Stimulated activated naive CD4-positive, alpha-beta T cell (primary cell): ENCODE measurements around the gene TRABD.

Experiments used
- DNase-seq, 6 experiments: peaks; one replicate each; lab custom pipeline; 2025; lab: John Stamatoyannopoulos, UW

TRABD gene

DNA sequence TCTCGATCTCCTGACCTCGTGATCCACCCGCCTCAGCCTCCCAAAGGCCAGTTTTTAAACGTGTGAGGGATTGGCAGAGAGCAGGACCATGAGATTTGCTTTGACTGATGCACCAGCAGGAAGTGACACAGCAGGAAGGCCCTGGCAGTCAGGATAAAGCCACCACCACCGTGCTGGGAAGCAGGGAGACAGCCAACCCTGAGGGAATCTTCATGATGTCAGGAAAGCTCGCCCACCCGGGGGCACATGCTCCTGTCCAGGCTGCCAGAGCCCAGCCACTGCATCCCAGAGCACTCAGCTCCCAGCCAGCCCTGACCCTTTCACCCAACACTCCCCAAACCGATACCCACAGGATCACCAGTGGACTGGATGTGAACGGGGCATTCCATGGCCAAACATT lies 53.0 kb downstream of the TRABD start:
- DNase-seq = no peak

- no peak for DNase-seq
Observed at GRCh38 chr22:50242406-50242949, 56.8 kb downstream of the TRABD start.

DNA sequence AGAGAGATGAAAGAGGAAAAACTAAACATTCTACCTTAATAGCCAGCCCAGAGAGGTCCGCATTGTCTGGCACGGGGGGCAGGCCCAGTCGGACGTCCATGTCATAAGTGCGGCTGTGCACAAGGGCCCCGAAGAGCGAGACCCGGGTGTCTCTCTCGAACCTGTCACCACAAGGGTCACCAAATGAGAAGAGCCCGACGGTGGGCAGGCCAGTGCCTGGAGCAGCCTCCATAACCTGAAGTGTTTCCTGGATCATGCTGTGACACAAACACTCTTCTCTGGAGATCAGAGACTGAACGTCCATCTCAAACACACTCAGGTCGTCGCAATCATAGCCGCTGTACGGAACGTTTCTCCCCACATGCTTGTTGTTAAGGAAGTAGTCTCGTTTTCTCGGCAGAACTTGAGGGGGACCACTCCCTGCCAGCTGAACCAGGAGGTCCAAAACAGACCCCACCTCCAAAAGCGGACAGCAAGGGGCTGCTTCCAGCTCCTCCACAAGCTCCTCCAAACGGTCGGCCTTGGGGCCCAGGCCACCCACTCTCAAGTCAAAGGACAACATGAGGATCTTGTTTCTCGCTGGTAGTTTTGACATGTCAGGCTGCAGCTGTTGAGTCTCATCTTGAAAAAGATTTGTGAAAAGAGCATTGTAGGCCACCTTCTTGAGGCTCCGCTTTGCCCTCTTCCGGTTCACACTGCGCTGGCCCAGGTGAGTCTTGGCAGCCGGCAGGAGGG lies 58.1 kb downstream of the TRABD start:
- peak in 1 of 6 experiments; percentile 38 for DNase-seq

DNA sequence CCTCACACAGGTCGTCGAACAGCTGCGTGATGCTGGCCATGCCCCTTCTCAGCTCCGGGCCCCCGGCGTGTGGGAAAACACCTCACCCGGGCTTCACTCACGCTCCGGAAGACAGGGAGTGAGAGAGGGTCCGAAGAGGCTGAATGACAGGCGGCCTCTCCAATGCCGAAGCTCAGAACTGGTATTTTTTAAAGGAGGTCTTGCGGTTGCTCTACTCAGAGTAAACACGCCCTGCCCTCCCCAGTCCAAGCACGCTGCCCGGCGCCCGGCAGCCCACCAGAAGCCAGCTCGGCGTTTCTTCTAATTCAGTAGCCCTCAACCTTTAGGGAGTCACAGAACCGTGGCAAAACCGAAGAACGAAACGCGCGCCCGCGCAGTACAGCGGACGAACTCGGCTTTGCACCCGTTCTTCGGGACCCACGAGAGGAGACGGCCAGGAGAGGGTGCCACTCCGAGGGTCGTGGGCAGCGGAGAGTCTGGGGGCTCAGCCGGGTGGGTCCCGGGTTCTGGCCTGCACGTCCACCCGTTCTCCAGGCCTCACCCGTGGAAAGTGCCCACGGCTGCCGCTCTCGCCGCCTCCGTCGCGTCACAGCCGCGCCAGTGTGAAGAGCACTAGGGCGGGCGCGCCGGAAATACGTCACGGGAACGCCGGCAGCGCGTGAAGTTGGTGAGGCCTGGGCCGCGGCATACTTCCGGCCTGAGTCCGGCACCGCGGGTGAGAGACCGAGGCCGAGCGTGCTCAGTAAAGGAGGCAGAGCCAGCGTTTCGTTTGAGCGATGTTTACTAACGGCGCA lies 58.9 kb downstream of the TRABD start, which contains the start of gene TUBGCP6:
Gene TUBGCP6 (minus strand): TSS at position 604 of the 794 bp plus-strand sequence. CDS start 564 bp downstream, at position 40.
- DNase-seq = peak; percentile 82 to 93 (median 88)

GRCh38 chr22:50245214-50246072 lies 59.7 kb downstream of the TRABD start:
- DNase-seq = peak in 2 of 6 experiments; percentile 75 to 82

GRCh38 chr22:50246242-50247175 lies 60.8 kb downstream of the TRABD start:
- DNase-seq = no peak

DNA sequence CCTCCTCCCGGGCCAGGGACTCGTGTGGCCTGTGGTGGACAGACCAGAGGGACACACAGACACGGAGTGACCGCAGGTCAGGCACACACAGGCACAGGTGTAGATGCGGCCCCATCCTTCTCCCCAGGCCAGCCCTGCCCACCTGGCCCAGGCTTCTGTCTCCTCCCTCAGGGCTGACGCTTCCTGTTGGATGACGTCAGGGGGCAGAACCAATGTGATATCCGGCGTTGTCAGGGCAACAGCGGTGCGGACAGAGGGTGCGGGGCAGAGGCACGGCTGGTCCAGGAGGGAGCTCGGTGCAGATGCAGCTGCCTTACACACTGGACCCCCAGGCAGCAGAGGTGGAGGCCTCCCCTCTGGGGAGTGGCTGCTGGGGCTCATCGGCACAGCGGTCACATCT lies 62.0 kb downstream of the TRABD start:
- peak in 2 of 6 experiments; percentile 16 to 33 for DNase-seq

GRCh38 chr22:50248196-50249081 lies 62.7 kb downstream of the TRABD start:
- no peak for DNase-seq
